GM18951 (cell line): ENCODE results near the gene TRPM5.

Source experiments
- POLR2A ChIP-seq: IDR thresholded peaks from 4 replicates; pipeline ENCODE4 v1.6.1; 2011; ENCODE audit warnings: mild to moderate bottlenecking; ENCODE audit not compliant: insufficient read length, insufficient read depth; ENCODE audit errors: extremely low read depth
- in situ Hi-C: fragments of 300-500 bp; cut with MboI; formaldehyde crosslinking; loops from one replicate; pipeline ENCODE4 v1.12.0; 2022; ENCODE audit warnings: low sequenced_read_pairs, mixed read lengths, inconsistent platforms; ENCODE audit not compliant: unreplicated experiment

TRPM5 gene

DNA sequence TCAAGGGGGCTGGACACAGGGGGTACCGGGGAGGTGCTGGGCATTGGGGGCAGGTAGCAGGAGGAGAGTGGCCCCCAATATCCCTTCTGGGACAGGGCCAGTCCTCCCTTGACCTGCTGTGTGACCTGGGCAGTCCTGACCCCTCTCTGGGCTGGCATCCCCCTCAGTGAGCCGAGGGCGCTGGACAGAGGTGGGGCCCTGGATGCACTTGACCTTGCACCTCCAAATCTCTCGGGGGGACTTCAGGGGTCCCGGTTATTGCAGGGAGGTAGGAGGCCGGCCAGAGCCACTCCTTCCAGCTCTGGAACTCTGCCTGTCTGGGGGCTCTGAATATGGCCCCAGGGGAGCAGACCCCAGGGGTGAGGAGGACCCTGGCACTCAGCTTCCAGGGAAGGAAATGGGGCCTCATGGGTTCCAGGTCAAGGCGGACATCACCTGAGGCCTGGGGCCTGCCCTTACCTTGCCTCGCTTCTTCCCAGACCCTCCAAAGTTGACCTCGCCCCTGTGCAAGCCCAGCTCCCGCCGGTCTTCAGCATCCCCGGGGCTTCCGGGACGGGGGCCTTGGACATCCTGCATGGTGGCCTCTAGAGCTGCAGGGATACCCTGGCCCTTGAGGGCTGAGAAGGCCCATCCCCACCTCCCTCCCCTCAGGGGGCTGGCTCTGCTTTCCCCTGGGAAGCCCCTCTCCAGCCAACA, 21.7 kb downstream of the TRPM5 start:
- in situ Hi-C loops: loop anchor here (10.0 kb wide), 1 partner anchor 228 kb away; no protein-coding TSS in a partner anchor
- TF ChIP-seq POLR2A: no peak

DNA sequence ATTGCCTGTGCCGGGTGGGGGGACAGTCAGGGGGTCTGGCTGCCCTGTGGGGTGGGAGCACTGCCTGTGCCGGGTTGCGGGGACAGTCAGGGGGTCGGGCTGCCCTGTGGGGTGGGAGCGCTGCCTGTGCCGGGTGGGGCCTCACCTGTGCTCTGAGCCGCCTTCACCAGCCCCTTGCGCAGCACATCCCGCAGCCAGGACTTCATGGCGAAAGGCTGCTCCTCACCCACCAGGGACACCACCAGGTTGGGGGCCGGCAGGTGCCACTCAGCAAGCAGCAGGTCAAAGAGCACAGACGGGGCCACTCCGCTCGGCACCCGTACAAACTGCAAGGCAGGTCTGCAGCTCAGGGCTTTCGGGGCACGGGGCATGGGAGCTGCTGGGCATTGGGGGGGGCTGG, 22.3 kb downstream of the TRPM5 start:
- in situ Hi-C loops: loop anchor here (10.0 kb wide), 1 partner anchor 227 kb away; no protein-coding TSS in a partner anchor
- TF ChIP-seq POLR2A: no peak

DNA sequence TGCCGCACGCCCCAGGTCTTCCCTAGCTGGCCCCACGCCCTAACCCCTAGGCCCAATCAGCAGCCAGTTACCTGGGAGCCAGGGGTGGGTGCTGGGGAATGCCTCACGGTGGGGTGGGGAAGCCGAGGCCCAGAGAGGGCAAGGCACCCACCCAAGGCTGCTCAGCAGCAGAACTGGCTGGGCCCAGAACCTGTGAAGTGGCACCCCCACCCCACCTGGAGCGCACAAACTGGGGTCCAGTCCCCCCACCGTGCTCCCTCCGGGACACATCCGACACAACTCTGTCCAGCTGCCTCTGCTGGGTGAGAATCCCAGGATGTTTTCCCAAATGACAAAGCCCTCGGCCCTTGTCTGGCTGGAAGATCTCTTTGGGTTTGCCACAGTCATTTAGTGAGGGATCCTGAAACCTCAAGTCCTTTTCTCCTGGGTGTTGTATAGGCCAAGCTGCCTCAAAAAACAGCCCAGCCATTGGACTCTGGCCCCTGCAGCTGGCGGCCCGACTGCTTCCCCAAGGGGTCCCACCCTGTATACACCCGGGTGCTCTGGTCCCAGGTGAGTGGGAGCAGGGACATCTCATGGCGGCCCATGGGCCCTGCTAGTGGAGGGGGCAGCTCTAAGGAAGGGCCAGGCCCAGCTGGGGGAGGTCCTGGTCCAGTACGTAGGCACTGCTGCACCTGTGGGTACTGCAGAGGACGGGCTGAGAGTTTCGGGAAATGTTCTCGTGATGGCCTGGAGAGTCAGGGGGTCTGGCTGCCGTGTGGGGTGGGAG, 22.9 kb downstream of the TRPM5 start:
- no peak for TF ChIP-seq POLR2A
- in situ Hi-C loops: loop anchor here (10.0 kb wide), 1 partner anchor 227 kb away; no protein-coding TSS in a partner anchor

DNA sequence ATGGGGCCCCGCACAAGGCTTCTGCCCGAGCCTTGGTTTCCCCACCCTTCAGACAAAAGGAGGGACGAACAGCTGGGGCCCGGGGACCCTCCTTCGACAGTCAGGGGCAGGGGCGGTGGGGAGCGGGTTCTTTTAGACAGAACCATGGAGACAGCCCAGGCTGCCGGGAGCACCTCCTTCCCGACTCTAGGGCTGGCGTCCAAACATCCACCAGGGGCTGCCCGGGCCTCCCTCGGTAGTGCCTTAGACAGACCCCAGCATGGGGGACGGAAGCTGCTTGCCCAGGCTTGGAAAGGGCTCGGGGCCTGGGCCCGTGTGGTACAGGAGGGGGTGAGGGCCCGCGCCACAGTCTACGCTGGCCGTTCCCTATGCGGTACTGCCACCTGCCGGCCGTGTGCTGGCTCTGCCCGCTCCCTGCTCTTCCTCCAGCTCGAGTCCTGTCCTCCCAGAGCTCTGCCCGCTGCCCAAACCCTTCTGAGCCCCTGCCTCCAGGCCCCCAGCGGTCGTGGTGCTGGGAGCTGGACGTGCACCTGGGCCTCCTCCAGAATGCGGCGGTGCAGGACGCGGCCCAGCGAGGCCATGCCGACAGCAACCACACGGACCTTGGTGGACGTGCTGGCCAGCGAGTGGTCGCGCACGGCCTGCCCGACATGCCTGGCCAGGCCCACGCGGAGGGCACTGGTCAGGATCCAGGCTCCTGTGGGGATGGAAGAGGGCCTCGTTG, 23.6 kb downstream of the TRPM5 start:
- no peak for TF ChIP-seq POLR2A
- in situ Hi-C loops: loop anchor here (10.0 kb wide), 1 partner anchor 226 kb away; no protein-coding TSS in a partner anchor

DNA sequence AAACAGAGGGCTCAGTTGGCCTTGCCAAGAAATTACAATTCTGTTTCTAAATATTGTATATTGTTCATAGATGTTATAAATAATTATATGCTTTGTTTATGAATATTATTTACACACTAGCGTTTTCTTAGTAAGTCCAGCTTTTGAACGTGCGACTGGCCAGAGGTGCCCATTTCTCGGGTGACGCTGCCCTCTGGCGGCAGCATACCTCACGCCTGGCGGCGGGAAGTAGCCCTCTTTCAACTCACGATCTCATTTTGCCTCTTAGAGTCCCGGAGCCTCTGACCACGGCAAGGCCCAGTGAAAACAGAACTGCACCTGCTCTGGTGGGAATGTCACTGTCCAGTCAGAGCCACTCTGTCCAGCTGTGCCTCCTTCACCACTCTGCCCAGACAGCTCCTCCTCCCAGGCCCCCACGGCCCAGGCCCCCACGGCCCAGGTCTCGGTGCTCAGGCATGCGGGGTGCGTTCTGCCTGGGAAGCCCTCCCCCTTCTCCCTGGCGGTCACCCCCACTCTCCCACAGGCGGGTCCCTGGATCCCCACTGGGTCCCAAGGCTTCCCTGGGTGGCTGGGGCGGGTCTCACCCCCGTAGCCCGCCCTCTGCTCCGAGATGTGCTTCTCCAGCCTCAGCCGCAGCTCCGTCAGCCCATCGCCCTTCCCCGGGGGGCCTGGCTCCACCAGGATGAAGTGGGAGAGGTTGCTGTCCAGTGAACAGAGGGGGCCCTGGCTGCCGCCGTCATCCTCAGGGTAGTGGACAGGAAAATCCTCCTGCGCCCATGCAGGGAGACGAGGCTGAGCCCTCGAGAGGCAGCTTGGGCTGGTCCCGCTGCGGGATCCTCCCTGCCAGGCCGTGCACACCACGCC, 24.4 kb downstream of the TRPM5 start:
- in situ Hi-C loops: loop anchor here (10.0 kb wide), 1 partner anchor 225 kb away; no protein-coding TSS in a partner anchor

DNA sequence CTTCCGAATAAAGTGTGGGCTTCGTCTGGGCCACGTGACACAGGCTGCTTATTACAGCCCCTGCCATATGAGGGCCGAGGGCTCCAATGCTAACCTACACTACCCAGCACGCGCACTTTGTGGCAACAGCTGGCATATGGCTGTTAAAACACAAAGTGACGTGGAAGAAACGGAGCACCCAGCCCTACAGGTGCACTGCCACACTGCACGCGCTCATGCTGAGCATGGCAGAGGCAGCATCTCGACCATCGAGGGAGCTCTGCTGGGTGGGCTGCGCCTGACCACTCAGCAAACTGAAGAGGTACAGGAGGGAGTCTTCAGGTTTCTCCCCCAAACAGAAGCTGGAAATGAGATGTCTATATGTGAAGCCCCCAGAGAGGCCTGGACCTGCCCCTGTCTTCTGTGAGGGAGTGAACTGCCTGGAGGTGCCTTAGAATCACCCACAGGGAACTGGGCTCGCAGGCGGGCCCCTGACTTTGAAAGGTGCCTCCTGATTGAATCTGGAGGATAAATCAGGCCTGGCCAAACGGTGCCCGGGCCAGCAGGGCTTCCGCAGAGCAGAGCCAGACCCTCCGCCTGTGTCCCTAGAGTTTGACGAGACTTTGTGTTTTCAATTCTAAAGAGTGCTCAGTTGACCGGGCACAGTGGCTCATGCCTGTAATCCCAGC, 25.5 kb downstream of the TRPM5 start:
- in situ Hi-C loops: no loop called here
- TF ChIP-seq POLR2A: no peak

More for the DNA sequence above, 24.4 kb downstream of the TRPM5 start:
- TF ChIP-seq POLR2A: no peak

DNA sequence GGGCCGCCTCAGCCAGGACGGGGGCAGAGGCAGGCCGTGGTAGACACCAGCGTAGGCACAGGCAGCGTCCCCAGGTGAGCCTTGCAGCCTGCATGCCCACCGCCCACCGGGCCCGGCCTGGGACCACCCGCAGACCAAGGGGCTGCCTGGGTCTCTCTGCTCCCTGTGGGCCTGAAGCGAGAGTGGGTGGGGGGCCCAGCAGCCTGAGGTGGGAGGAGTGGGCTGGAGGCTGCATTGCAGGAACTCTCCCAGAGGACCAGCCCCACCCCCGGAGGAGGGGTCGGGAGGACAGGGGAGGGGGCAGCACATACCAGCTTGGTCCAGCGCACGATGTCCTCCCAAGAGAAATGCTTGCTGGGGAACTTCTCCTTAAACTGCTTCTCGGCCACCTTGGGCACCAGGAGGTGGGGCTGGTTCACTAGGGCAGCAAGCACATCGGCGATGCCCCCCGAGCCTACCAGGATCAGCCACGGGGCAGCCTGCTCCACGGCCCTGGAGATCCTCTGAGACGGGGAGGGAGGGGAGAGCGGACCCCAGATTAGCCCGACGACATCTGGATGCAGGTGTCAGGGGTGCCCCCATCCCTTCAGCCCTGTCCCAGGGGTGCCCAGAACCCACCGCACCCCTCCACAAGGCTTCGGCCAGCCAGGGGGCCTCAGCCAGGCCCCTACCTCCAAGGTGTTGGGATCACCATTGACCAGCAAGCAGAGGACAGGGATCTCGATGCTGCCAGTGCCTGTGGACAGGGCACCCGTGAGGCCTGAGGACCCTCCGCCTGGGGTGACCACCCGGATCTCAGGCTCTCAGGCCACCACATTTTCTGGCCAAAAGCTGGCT, 26.2 kb downstream of the TRPM5 start:
- in situ Hi-C loops: no loop called here
- TF ChIP-seq POLR2A: no peak

DNA sequence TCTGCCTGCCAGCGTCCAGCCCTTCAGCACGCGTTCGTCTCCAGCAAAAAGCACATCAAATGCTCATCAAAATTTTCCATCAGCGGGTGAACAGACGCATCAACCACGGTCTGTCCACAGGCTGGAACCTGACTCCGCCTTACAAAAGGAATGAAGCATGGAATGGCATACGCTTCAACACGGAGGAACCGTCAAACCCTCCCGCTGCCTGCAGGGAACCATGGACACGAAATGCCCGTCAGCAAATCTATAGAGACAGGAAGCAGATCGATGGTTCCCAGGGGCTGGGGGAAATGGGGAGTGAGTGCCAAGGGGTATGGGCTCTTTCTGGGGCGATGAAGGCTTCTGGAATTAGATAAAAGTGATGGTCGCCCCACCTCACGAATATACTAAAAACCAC, 27.5 kb downstream of the TRPM5 start:
- in situ Hi-C loops: no loop called here
- TF ChIP-seq POLR2A: no peak

DNA sequence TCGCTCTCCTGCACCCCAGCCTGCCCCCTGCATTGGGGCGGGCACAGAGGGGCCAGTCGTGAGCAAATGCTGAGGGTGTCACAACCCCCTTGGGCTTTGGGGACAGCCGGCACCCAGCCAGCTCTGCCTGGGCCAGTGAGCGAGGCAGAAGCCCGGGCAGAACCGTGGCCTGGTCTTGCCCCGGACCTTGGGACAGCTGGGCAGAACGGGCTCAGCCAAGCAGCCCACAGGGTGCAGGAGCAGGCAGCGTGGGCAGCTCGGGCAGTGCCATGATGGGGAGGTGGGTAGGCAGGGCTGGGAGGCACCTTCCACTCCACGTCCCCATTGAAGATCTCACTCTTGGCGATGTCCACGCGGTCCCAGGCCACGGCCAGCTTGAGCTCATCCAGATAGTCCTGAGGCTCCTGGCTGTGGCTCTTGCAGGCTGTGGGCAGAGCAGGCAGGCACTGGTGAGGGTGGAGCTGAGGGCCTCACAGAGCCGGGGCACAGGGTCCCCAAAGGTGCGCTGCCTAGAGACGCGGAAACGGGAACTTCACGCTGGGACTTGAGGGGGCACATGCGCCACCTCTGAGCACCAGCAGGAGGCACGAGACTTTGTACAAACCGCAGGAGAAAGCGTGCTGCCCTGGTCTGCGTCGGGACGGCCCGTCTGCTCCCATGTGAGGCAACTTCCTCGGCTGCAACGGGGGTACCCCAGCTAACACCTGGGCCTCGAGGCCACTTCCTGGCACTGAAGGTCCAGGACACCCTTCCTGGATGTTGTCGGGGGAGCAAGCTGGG, 28.5 kb downstream of the TRPM5 start:
- TF ChIP-seq POLR2A: no peak
- in situ Hi-C loops: no loop called here

DNA sequence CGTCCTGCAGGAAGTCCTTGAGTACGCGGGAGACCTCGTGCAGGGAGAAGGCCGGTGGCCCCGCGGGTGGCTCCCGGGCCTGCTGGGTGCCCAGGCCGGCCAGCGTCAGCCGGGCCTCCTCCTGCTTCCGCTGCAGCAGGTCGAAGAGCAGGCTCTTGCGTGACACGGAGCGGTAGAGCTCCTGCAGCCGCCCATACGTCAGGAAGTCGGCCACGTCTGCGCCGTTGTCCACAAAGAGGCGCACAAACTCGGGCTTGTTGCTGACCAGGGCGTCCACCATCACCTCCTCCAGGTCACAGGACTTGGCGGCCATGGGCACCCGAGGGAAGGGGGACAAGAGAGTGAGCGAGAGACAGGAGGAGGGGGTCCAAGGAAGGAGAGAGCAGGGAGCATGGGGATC, 29.1 kb downstream of the TRPM5 start:
- no peak for TF ChIP-seq POLR2A
- in situ Hi-C loops: no loop called here
